Neural crest cell (in vitro differentiated cells): ENCODE results near the gene TTC38. TPM values are rescaled to one million over a fixed set of nuclear protein-coding genes. Genes with fewer than 3 reads are reported as not detected.

Source experiments
- DNase-seq: peaks from one replicate; pipeline ENCODE4 v3.0.0; 2021; ENCODE audit warnings: low read depth, mixed read lengths, low spot score
- H3K27ac Mint-ChIP-seq: one replicate; pipeline ENCODE4 v1.8.0; 2021; ENCODE audit warnings: mild to moderate bottlenecking, mixed read lengths; ENCODE audit not compliant: unreplicated experiment
- H3K27me3 Mint-ChIP-seq: 2 replicates; pipeline ENCODE4 v1.8.0; 2021; ENCODE audit warnings: low read depth, mild to moderate bottlenecking, mixed read lengths
- H3K36me3 Mint-ChIP-seq: 2 replicates; pipeline ENCODE4 v1.8.0; 2021; ENCODE audit warnings: low read depth, mild to moderate bottlenecking, mixed read lengths
- H3K4me1 Mint-ChIP-seq: 2 replicates; pipeline ENCODE4 v1.8.0; 2021; ENCODE audit warnings: mixed read lengths
- H3K4me3 Mint-ChIP-seq: one replicate; pipeline ENCODE4 v1.8.0; 2021; ENCODE audit warnings: mild to moderate bottlenecking, mixed read lengths
- H3K9me3 Mint-ChIP-seq: 2 replicates; pipeline ENCODE4 v1.8.0; 2021; ENCODE audit warnings: mixed read lengths
- CTCF ChIP-seq: fragments of 200-600 bp; sonication (generic); conservative IDR thresholded peaks from 2 replicates; pipeline ENCODE4 v1.5.0; 2021; ENCODE audit warnings: antibody characterized with exemption, mild to moderate bottlenecking
- total RNA-seq: library from RNA; stranded (reverse); gene quantifications from 2 replicates; pipeline ENCODE4 v1.2.1, GENCODE V29; 2021

Gene TTC38
- total RNA-seq, 1 donor from 2014 or later, result 34.8 TPM

GRCh38 chr22:46336119-46337078 is 68.6 kb downstream of the TTC38 start:
- no peak for TF ChIP-seq CTCF
- no peaks in the 10 kb centered on the region for H3K27me3 Mint-ChIP-seq
- H3K36me3 Mint-ChIP-seq, result peaks cover 10% of the 10 kb centered on the region
- H3K27ac Mint-ChIP-seq, result no peak overlapping the region
- H3K9me3 Mint-ChIP-seq, result no peaks in the 10 kb centered on the region
- H3K4me3 Mint-ChIP-seq, result peak overlapping the region; percentile 98
- peaks cover 18% of the 10 kb centered on the region for H3K4me1 Mint-ChIP-seq
- DNase-seq, result no peak

GRCh38 chr22:46337870-46338269 is 70.1 kb downstream of the TTC38 start:
- no peaks in the 10 kb centered on the region for H3K9me3 Mint-ChIP-seq
- H3K4me1 Mint-ChIP-seq, result peaks cover 18% of the 10 kb centered on the region
- no peak for TF ChIP-seq CTCF
- no peak for DNase-seq
- no peak overlapping the region for H3K27ac Mint-ChIP-seq
- peak overlapping the region; percentile 98 for H3K4me3 Mint-ChIP-seq
- H3K36me3 Mint-ChIP-seq, result peaks cover 13% of the 10 kb centered on the region
- H3K27me3 Mint-ChIP-seq, result no peaks in the 10 kb centered on the region

GRCh38 chr22:46338636-46339035 is 70.8 kb downstream of the TTC38 start:
- Mint-ChIP-seq H3K27me3 (no peaks in the 10 kb centered on the region), H3K4me3 (peak overlapping the region; percentile 17), H3K4me1 (peaks cover 18% of the 10 kb centered on the region), H3K9me3 (no peaks in the 10 kb centered on the region), H3K27ac (no peak overlapping the region), H3K36me3 (peaks cover 11% of the 10 kb centered on the region)
- DNase-seq, result no peak
- TF ChIP-seq CTCF, result no peak

GRCh38 chr22:46339956-46340355 is 72.1 kb downstream of the TTC38 start:
- Mint-ChIP-seq H3K9me3 (no peaks in the 10 kb centered on the region), H3K27me3 (no peaks in the 10 kb centered on the region), H3K36me3 (peaks cover 15% of the 10 kb centered on the region), H3K4me1 (peaks cover 14% of the 10 kb centered on the region), H3K4me3 (no peak overlapping the region), H3K27ac (no peak overlapping the region)
- no peak for DNase-seq
- TF ChIP-seq CTCF, result no peak

GRCh38 chr22:46340676-46341075 is 72.9 kb downstream of the TTC38 start:
- no peak for TF ChIP-seq CTCF
- Mint-ChIP-seq H3K27ac (no peak overlapping the region), H3K27me3 (no peaks in the 10 kb centered on the region), H3K36me3 (peaks cover 15% of the 10 kb centered on the region), H3K4me1 (peaks cover 10% of the 10 kb centered on the region), H3K9me3 (no peaks in the 10 kb centered on the region), H3K4me3 (no peak overlapping the region)
- no peak for DNase-seq

Other genes with a start within 250 kb of the TTC38 start
- gene PPARA, start 117.5 kb upstream of the TTC38 start, total RNA-seq, result 15.6 and 18.1 TPM in 2 replicates
- gene CDPF1, start 17.7 kb upstream of the TTC38 start, total RNA-seq, result 11.1 and 11.7 TPM in 2 replicates
- 0.02 TPM in 1 of 2 replicates, not detected in the other for gene PKDREJ, start 4.7 kb upstream of the TTC38 start, total RNA-seq
- gene GTSE1, start 28.9 kb downstream of the TTC38 start, total RNA-seq, result 67.6 and 69.2 TPM in 2 replicates
- 86.4 and 87.0 TPM in 2 replicates for gene TRMU, start 67.7 kb downstream of the TTC38 start, total RNA-seq